DMS114 treated with DMSO at 0.1 percent for 48 hours (cell line): ENCODE data around the gene FAS.
"Not testable (repeated sequence)": the region's sequence is repeated elsewhere in the genome, so short reads cannot be mapped to it uniquely, and the experiment has no call there.

ENCODE experiments used
- DNase-seq: peaks from one replicate; lab custom pipeline; 2025; ENCODE audit not compliant: unreplicated experiment; lab: John Stamatoyannopoulos, UW

FAS gene

DNA sequence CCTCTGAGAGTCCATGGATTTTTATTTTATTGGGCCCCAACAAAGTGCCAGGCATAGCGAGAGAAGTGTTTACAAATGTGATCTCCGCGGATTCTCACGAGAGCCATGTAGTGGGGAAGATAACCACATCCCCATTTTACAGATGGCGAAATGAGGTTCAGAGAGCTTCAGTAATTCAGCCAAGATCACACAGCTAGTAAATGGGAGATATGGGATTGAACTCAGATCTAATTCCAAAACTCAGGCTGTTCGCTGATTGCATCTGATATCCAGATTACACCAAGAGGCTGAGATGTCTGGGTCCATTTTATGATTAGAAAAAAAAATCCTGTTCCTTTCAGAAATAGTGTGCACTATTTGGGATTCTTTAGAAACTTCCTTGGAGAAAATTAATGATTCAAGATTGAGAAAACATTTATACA lies 1.3 kb downstream of the FAS start:
- no peak for DNase-seq

DNA sequence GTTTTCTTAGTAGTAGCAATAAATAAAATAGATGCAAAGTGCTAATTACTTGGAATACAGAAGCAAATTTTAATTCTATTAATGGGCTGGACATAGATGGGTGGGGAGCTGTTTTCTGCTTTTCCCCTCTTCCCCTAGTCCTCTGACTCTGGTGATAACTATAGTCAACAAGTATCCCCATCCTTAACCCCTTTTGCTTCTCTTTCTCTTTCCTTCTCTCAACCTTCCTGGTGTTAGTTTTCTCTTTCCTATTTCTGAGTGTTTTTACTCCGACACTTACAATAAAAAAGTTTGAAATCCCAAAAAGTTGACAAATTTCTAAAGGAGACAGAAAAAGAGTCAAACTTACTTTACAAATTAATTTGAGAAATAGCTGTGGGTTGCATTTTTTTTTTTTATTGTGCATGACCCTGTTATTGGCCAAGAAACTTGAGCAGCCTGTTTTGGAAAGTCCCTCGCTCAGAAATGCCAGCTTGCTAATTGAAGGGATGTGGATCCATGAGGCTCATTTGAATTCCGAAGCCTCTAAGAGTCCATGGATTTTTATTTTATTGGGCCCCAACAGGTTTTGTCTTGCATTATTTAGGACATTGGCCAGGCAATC lies 2.4 kb downstream of the FAS start:
- DNase-seq: no peak

DNA sequence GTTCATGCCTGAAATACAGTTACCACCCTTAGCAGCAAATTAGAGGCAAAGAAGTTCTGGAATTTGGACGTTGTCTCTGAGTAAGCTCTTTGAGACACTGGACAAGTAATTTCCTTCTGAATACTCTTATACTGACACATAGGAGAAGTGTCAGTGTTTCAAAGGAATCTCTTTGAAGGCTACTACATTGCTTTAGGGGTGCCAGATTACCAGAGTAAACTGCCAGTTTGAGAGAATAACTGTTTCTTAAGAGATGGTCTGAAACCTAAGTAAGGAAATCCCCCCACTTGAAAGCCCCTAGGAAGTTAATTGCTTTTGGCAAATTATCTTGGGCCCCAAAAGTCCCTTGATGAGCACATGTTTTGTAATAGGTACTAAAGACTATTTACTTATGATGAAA lies 3.4 kb downstream of the FAS start:
- DNase-seq: no peak

DNA sequence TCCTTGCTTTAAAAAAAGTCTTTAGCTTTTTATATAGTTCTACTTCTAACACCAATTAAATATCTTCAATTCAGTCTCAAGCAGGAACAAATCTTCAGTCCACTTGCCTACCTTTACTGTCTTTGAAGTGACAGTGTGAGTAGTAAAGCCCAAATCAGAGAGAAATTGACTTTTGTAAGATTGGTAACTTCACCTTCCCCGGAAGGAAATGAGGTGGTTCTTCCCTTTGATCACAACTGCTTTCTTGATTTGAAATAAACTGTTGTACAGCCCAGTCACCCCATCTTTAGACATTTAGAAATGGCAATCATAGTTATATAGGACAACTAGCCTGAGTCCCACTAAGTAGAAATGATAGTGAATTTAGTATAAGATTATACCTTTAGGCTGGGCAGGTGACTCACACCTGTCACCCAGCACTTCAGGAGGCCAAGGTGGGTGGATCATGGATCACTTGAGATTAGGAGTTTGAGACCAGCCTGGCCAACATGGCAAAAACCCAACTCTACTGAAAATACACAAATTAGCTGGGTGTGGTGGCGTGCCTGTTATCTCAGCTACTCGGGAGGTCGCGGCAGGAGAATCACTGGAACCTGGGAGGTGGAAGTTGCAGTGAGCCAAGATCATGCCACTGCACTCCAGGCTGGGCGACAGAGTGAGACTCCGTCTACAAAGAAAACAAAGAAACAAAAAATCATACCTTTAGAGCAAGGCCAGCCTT lies 4.7 kb downstream of the FAS start:
- no peak for DNase-seq

DNA sequence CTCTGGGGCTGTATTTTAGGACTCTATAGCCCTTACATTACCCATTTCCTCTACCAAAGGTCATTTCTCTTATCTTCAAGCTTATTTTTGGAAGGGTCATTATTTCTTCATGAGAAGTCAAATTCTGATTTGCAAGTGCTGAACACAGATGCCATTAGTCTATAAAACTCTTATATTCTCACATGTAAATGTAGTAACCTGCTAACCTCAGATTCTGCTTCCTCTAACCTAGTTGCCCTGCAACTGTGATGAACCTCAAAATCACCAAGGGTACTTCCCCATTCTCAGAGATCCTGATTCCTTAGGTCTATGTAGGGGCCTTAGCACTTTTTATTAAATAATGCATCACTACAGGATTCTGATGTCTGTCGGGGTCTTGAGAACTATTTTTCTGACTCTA lies 6.3 kb downstream of the FAS start:
- no peak for DNase-seq

DNA sequence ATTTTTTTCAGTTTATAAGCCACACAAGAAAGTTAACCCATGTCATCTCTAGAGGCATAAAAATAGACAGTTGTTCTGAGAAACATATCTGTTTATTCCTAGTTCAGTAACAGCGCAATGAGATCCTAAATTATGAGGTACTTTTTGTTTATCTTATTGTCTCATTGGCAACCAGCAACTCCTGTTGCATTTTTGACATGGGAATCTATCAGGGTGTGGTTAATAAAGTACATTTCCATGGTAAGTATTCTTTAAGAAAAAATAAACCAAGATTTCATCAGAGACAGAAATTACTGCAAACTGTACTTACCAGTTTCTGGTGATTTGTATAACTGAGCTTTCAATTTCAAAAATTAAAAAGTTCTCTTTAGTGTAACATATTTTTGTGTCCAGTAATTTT lies 9.0 kb downstream of the FAS start:
- no peak for DNase-seq

DNA sequence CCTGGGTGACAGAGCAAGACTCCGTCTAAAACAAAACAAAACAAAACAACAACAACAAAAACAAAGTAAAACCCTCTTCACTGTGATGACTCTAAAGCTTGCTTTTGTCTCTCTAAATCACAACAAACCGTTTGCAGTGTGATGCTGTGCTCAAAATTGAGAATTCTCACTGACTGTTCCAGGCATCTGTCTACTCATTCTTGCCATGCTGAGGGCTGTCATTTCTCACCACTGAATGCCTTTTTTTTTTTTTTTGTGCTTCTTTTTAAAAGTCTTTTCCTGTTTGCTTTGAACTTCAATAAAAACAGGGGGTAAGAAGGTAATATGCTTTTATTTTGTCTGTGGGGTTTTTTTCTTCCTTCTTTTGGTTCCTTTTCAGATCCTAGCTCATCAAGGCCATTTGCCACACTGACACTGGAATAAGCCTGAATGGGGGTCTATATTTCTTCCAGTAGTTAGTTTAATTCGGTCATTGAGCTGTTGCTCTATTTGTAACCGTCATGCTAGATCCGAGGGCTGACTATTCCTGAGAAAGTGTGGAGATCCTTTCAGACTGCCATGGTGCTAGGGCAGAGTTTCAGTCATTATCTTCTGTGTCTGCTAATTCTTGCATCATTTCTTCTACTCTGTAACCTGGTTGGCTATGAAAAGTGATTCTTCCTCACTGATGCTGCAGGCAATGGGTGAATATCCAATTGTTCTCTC lies 10.6 kb downstream of the FAS start:
- no peak for DNase-seq

DNA sequence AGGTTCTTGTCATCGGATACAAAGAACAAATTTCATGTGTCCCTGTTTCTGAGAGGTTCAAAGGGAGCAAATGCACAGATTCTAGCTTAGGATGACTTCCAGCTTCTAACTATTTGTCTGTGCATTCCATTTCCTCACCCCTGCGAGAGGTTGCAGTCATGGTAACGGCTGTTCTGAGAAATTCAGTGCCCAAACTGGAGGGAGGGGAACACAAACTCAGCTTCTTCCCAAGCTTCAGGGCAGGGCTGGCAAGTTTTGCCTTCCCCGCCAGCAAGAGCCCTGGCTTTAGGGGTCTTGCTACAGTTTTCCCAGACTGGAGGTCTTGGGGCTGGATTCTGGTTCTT lies 11.1 kb downstream of the FAS start:
- no peak for DNase-seq

DNA sequence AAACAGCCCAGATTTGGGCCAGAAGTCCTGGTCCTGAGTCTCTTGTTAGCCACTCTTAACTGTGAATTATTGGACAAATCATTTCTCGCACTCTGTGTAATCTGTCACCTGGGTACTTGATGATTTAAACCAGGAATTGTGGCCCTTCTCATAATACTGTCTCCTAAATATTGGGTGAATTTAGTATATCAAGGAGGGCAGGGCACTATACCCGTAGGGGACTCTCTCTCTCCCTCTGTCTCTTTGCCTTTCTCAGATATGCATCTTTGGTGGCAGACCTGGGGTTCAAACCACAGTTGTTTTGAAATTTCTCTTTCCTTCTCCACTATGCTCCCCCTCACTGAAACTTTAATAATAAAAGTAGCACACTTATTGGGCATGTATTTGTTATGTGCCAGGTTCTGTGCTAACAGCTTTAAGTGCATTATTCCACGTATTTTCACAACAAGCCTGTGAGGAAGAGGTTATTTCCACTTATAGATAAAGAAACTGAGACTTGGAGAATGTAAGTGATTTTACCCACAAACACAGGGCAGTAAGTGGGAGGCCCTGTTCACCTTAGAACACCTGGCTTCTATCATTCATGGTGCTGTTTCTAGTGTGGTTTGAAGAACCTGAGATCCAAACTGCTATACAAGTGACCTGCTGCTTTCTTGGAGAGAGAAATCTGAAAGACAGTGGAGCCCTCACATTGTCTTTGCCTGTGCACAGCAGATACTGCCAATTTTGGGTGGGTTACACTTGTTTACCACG lies 11.8 kb downstream of the FAS start:
- DNase-seq: no peak

DNA sequence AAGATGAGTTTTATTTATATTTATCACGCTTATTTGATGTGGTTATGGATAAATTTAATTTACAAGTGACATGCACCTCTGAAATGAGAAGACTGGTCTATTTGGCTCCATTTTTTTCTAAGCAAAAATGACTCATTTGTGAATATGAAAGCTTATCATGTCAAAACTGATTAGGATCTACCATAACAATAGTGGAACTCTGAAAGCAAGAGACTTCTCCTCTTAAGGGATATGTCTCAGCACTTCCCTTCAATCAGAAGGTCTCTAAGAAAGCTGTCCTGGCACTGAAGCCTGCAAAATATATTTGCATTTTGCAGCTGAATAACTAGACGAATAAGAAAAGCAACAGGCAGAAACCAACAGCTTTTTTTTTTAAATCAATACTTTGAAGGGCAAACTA lies 12.7 kb downstream of the FAS start:
- DNase-seq: no peak

DNA sequence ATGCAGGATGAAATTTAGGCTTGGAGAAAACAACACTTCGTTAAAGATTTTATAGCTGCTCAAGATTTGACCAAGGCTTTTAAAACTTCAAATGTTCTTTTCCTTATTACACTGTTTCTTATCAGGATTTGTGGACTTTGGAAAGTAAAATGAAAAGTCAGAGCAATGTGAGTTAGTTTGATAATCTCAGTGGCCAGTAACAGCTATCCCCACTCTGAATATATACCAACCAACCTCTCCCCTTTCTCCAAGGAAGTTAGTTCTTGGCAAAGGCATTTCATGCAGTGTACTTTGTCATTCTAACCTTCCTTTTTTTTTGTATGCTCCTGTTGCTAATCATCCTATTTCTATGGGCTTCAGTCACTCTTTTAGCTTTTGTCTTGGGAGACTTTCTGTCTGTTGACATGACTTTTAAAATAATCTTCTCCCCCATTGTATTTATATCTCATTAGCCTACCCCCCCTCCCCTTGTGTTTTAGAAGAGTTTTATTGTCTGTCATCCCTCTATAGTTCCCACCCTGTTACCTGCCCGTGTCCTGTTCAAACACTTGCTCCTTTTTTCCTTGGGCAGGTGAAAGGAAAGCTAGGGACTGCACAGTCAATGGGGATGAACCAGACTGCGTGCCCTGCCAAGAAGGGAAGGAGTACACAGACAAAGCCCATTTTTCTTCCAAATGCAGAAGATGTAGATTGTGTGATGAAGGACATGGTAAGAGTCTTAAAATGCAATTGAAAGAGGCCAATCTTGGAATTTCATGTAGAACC lies 16.7 kb downstream of the FAS start:
- DNase-seq: no peak

DNA sequence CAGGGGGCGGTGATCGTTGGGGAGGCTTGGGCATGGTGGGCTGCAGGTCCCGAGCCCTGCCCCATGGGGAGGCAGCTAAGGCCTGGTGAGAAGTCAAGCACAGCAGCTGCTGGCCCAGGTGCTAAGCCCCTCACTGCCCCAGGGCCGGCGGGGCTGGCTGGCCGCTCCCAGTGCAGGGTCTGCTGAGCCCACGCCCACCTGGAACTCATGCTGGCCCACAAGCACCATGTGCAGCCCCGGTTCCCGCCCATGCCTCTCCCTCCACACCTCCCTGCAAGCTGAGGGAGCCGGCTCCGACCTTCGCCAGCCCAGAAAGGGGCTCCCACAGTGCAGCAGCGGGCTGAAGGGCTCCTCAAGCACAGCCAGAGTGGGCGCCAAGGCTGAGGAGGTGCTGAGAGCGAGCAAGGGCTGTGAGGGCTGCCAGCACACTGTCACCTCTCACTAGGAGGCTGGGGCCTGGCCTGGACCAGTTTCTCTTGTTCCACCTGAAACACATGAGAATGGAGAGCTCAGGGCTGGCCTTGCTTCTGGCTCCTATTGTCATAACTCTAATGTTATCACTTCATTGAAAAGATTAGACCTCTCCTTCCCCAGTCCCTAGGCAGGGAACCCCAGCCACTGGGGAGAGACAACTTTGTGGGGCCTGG lies 28.2 kb downstream of the FAS start:
- not testable (repeated sequence) for DNase-seq

DNA sequence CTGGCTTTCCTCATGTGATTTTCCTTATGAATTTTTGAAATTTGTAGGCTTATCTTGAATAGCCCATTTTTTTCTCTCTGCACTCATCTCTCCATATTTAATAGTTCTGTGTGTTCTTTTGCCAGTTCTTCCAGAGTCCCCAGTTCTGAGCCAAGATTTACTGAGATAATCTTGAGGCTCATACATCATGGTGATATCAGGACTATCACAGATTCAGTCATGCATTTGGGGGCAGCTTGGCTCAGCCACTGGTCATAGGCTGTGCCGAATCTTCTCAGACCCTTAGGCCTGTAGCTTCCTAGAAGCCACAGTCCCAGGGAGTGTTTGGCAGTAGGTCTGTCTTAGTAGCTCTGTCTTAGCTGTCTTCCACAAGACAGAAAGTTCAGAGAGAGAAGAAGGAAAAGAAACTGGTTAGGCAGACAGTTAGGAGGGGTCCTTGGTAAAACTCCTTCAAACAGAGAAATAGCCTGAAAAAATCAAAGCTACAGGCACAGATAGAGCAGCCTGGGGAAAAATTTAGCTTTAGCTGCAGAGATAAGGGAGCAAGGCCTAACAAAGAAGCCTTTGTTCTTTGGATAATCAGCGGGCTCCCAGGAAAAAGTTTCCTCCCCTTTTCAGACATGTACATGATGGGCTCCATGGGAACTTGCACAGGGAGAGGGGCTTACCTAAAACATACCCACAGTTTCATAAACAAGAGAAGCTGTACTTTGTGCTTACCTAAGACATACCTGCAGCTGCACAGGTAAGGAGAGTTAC lies 29.1 kb downstream of the FAS start:
- no peak for DNase-seq

DNA sequence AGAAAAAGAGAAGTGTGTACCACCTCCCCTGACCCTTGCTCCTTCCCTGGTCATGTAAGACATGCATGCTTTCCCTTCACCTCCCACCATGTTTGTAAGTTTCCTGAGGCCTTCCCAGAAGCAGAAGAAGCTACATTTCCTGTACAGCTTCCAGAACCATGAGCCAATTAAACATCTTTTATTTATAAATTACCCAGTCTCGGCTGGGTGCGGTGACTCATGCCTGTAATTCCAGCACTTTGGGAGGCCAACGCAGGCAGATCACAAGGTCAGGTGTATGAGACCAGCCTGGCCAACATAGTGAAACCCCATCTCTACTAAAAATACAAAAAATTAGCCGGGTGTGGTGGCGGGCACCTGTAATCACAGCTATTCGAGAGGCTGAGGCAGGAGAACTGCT lies 30.9 kb downstream of the FAS start:
- DNase-seq: not testable (repeated sequence)

DNA sequence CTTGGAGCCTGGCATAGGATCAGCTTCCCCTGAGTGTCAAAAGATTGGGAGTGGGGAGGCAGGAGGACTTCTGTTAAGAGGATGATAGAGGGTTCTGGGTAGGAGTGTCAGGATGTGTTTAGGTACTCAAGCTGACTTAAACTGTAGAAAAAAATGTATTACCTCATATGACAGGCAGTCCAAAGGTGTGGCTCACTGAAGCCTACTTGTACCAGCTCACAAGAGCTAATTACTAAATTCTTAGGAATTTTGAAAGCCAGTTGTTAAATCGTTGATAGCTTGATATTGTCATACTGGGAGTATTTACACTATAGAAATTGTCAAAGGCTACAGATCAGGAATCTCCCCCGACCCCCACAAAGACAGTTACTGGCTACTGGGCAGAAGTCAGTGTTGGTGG lies 32.1 kb downstream of the FAS start:
- no peak for DNase-seq

DNA sequence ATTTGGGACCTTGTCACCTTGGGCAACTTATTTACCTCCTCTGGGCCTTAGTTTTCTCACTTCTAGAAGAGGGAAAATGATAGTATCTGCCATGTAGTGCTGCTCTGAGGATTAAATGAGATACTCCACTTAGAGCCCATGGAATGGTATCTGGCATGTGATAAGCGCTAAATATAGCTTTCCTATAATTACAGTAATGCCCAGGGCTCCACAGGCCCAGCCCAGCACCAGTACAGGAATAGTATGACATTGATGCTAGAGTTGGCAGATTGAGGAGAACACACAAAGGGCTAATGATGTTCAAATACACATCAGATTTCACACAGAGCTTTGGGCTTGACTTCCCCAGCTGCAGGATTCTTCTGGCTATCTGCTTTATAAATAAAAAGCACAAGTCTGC lies 34.9 kb downstream of the FAS start:
- DNase-seq: no peak

DNA sequence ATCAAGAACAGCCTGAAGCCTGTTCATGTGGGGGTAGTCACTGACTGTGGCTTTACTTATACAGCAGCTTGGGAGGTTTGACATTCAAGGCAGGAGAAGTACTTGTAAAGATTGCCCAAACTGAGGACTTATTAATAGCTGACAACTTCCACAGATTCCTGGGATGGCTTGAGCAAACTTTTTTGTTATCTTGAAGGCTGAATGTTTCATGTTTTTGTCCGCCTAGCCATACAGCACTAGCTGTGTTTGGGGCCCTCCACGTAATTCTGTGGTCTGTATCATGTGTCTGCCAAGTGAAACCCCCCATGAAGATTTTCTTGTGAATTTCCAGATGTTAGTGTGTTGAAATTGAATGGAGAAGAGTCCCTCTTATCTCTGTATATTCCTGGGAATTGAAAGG lies 38.6 kb downstream of the FAS start:
- DNase-seq: no peak

DNA sequence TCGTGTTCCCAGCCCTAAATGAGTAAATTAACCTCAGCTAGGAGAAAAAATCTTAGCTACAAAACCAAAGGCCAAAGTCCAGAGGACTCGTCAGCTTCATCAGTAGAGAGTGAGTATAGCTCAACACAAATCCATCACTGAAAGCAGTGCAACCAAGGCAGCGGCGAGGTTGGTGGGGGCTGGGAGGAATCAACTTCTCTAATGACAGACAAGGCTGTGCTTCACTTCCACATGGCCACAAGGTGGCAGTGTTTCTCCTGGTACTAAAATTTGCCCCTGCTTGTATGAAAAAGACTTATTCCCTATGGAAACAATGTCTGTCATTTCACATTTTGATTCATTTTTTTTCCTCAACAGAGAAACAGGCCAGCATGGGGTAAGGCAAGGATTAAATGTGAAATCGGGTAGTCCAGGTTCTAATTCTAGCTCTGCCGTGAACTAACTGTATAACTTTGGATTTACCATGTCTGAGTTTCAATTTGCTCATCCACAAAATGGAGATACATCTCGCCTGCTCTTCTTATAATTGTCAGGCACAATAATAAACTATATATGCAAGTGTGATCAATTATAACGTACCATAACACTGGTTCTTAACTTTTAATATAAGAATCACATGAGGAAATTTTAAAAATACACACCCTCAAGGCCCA lies 39.3 kb downstream of the FAS start:
- peak; percentile 72 for DNase-seq

DNA sequence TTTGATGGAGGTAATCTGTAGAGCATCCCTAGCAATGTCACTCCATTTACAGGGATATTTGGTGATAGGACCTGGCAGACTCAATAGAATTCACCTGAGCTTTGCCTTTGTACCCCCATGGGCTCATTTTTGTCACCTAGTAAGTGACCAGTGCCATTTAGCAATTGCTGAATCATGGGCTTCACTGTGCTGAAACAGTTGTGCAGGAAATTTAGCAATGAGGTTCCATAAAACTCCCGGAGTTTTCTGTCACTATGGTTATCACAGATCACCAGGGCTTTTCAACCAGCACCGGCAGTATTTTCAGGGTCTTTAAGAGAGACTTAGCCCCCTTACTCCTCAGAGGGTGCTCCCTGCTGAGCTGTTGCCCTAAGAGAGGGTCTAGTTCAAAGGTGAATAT lies 40.2 kb downstream of the FAS start:
- no peak for DNase-seq
